OCI-LY7 (cell line): ENCODE data around the gene ELL. TPM values are rescaled to one million over a fixed set of nuclear protein-coding genes. Genes with fewer than 3 reads are reported as not detected.

Experiments
- BruUV-seq: library from RNA; stranded (reverse); fragments of 400-500 nt; replicated peaks from 2 replicates; lab custom pipeline; 2021; lab: Mats Ljungman, UMichigan
- CTCF ChIA-PET: fragments of 300-600 bp; sonication (Branson Sonifier 250); formaldehyde crosslinking; loops from one replicate; lab custom pipeline; 2022; ENCODE audit warnings: antibody characterized with exemption; ENCODE audit not compliant: unreplicated experiment; lab: Charles Lee
- POLR2A ChIA-PET: fragments of 300-600 bp; sonication (Branson Sonifier 250); formaldehyde crosslinking; loops from one replicate; lab custom pipeline; 2022; ENCODE audit warnings: antibody characterized with exemption; lab: Charles Lee
- DNase-seq: peaks from one replicate; pipeline ENCODE4 v3.0.0-alpha.2; 2015; ENCODE audit warnings: low spot score
- H2AFZ ChIP-seq: fragments of 200-600 bp; sonication (generic), shearing (Covaris generic); 2 replicates; pipeline ENCODE4 v1.6.1; 2014; ENCODE audit warnings: mild to moderate bottlenecking, antibody characterized with exemption, low read length, moderate library complexity
- H3K27ac ChIP-seq: fragments of 200-600 bp; sonication (generic); 2 replicates; pipeline ENCODE4 v1.5.1; 2014; ENCODE audit warnings: mixed run types, low read depth, mild to moderate bottlenecking, moderate library complexity, low read length, inconsistent platforms; ENCODE audit not compliant: poor library complexity, severe bottlenecking
- H3K36me3 ChIP-seq: fragments of 200-600 bp; sonication (generic); 2 replicates; pipeline ENCODE4 v1.6.1; 2014; ENCODE audit warnings: mild to moderate bottlenecking, antibody characterized with exemption, low read length, moderate library complexity, mixed read lengths; ENCODE audit not compliant: insufficient read depth
- H3K4me1 ChIP-seq: fragments of 200-600 bp; sonication (generic); 2 replicates; pipeline ENCODE4 v1.5.1; 2014; ENCODE audit warnings: mild to moderate bottlenecking, low read length; ENCODE audit not compliant: insufficient read depth, poor library complexity, severe bottlenecking
- H3K4me2 ChIP-seq: fragments of 200-600 bp; sonication (generic); 2 replicates; pipeline ENCODE4 v1.6.1; 2014; ENCODE audit warnings: mild to moderate bottlenecking, low read length
- H3K4me3 ChIP-seq: fragments of 200-600 bp; sonication (generic); 2 replicates; pipeline ENCODE4 v1.5.1; 2014; ENCODE audit warnings: mild to moderate bottlenecking, low read depth, low read length; ENCODE audit not compliant: poor library complexity, severe bottlenecking
- H3K79me2 ChIP-seq: fragments of 200-600 bp; sonication (generic); 2 replicates; pipeline ENCODE4 v1.6.1; 2016; ENCODE audit warnings: low read depth, mild to moderate bottlenecking, low read length, moderate library complexity, mixed read lengths; ENCODE audit not compliant: insufficient read depth
- H3K9me2 ChIP-seq: fragments of 200-600 bp; sonication (generic); 2 replicates; pipeline ENCODE4 v1.6.1; 2016; ENCODE audit warnings: mild to moderate bottlenecking, low read length, mixed read lengths; ENCODE audit not compliant: insufficient read depth
- H3K9me3 ChIP-seq: fragments of 200-600 bp; sonication (generic); 2 replicates; pipeline ENCODE4 v1.6.1; 2014; ENCODE audit warnings: mild to moderate bottlenecking, mixed run types, low read length, mixed read lengths
- H4K20me1 ChIP-seq: fragments of 200-600 bp; sonication (generic); 2 replicates; pipeline ENCODE4 v1.6.1; 2014; ENCODE audit warnings: mild to moderate bottlenecking, antibody characterized with exemption, low read length, moderate library complexity, mixed read lengths; ENCODE audit not compliant: insufficient read depth
- CTCF ChIP-seq: fragments of 200-600 bp; sonication (generic); conservative IDR thresholded peaks from 2 replicates; pipeline ENCODE4 v1.5.1; 2014; ENCODE audit warnings: mild to moderate bottlenecking, antibody characterized with exemption, low read length, moderate library complexity, mixed read lengths
- EZH2phosphoT487 ChIP-seq: fragments of 200-600 bp; sonication (generic); IDR thresholded peaks from 2 replicates; pipeline ENCODE4 v1.6.1; 2018; ENCODE audit warnings: low read depth, borderline replicate concordance, mild to moderate bottlenecking, mixed run types, antibody characterized with exemption, low read length, moderate library complexity, mixed read lengths
- intact Hi-C: fragments of 100-400 bp; cut with micrococcal nuclease; formaldehyde crosslinking; loops from one replicate; pipeline ENCODE4 v1.10.0; 2022; ENCODE audit not compliant: unreplicated experiment
- total RNA-seq, 2 experiments: library from RNA; depleted of rRNA in 1 of 2; stranded (reverse); fragments of >200 nt in 1 of 2; shearing (Covaris generic) in 1 of 2; gene quantifications; 2 replicates each; pipeline ENCODE4 v1.2.3, GENCODE V29; 2014 to 2022

ELL gene
- total RNA-seq, 2 experiments from 2014 or later: 14.4 to 24.6 TPM

- intact Hi-C loops: no loop called here
- TF ChIP-seq EZH2phosphoT487: no peak
- no peak for TF ChIP-seq CTCF
- Histone ChIP-seq H4K20me1 (peaks cover 10% of the 10 kb centered on the region; the same call in 1 of the 2 replicates), H3K79me2 (peaks cover 27% of the 10 kb centered on the region; the same call in 1 of the 2 replicates), H3K9me3 (no peaks in the 10 kb centered on the region), H2AFZ (no peak overlapping the region), H3K4me1 (peaks cover 19% of the 10 kb centered on the region), H3K36me3 (no peaks in the 10 kb centered on the region), H3K4me2 (no peak overlapping the region), H3K4me3 (no peak overlapping the region), H3K9me2 (no peaks in the 10 kb centered on the region), H3K27ac (no peak overlapping the region)
- ChIA-PET CTCF (no interaction called here), POLR2A (interaction anchor here (0.6 kb wide), 1 partner anchor 372 kb away, joined by 3 read pairs; no protein-coding TSS in a partner anchor)
- BruUV-seq: no TSS peak
- DNase-seq: no peak
Measured at GRCh38 chr19:18500799-18501198, 21.1 kb downstream of the ELL start.

GRCh38 chr19:18500376-18500775 lies 21.5 kb downstream of the ELL start:
- intact Hi-C loops: no loop called here
- no peak overlapping the region for H2AFZ ChIP-seq
- BruUV-seq: no TSS peak
- no peak overlapping the region for H3K4me3 ChIP-seq
- no peak for TF ChIP-seq CTCF
- TF ChIP-seq EZH2phosphoT487: no peak
- ChIA-PET CTCF (no interaction called here), POLR2A (interaction anchor here (0.6 kb wide), 1 partner anchor 372 kb away, joined by 3 read pairs; no protein-coding TSS in a partner anchor)
- H3K4me1 ChIP-seq: peaks cover 19% of the 10 kb centered on the region
- no peaks in the 10 kb centered on the region for H3K36me3 ChIP-seq
- peaks cover 10% of the 10 kb centered on the region; the same call in 1 of the 2 replicates for H4K20me1 ChIP-seq
- H3K79me2 ChIP-seq: peaks cover 27% of the 10 kb centered on the region; the same call in 1 of the 2 replicates
- H3K27ac ChIP-seq: no peak overlapping the region
- H3K9me2 ChIP-seq: no peaks in the 10 kb centered on the region
- H3K9me3 ChIP-seq: no peaks in the 10 kb centered on the region
- no peak for DNase-seq
- H3K4me2 ChIP-seq: no peak overlapping the region

GRCh38 chr19:18499055-18499775 lies 22.7 kb downstream of the ELL start:
- peaks cover 27% of the 10 kb centered on the region; the same call in 1 of the 2 replicates for H3K79me2 ChIP-seq
- DNase-seq: no peak
- POLR2A ChIA-PET: no interaction called here
- no peaks in the 10 kb centered on the region for H3K9me2 ChIP-seq
- CTCF ChIA-PET: no interaction called here
- peaks cover 10% of the 10 kb centered on the region; the same call in 1 of the 2 replicates for H4K20me1 ChIP-seq
- peaks cover 19% of the 10 kb centered on the region for H3K4me1 ChIP-seq
- H3K4me2 ChIP-seq: no peak overlapping the region
- H2AFZ ChIP-seq: no peak overlapping the region
- H3K4me3 ChIP-seq: no peak overlapping the region
- TF ChIP-seq CTCF (no peak), EZH2phosphoT487 (no peak)
- BruUV-seq: no TSS peak
- H3K36me3 ChIP-seq: no peaks in the 10 kb centered on the region
- intact Hi-C loops: no loop called here
- no peaks in the 10 kb centered on the region for H3K9me3 ChIP-seq
- H3K27ac ChIP-seq: no peak overlapping the region
